ENCODE data around the gene SPATA31E1.
A peak's percentile ranks its signal among the peaks of the same experiment; 100 is the strongest.

Gene SPATA31E1

DNA sequence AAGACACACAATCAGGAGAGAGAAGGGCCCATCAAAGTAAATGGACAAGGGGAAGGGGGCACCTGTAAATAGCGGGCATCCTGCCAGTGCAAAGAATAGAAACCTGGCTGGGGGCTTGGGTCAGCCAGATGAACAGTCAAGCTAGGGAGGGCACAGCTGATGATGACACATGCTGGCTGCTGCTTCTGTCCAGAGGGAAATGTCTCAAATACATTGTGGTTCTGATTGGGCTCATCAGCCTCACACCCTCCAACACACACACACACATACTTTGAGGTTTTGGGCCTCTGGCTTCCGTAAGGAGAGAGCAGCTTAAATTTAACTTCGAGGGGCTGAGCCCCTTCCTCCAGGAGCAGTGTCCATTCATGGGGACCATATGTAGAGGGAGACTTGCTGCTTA is 27.6 kb upstream of the SPATA31E1 start:
- H3K4me3 ChIP-seq (ENCODE audit: low read length) = no peak overlapping the region
- no peak for DNase-seq (ENCODE audit: low read depth)
- TF ChIP-seq, protein P1, sequence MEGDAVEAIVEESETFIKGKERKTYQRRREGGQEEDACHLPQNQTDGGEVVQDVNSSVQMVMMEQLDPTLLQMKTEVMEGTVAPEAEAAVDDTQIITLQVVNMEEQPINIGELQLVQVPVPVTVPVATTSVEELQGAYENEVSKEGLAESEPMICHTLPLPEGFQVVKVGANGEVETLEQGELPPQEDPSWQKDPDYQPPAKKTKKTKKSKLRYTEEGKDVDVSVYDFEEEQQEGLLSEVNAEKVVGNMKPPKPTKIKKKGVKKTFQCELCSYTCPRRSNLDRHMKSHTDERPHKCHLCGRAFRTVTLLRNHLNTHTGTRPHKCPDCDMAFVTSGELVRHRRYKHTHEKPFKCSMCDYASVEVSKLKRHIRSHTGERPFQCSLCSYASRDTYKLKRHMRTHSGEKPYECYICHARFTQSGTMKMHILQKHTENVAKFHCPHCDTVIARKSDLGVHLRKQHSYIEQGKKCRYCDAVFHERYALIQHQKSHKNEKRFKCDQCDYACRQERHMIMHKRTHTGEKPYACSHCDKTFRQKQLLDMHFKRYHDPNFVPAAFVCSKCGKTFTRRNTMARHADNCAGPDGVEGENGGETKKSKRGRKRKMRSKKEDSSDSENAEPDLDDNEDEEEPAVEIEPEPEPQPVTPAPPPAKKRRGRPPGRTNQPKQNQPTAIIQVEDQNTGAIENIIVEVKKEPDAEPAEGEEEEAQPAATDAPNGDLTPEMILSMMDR (IDR thresholded peaks at IDR 0.05; ENCODE audit: insufficient read depth, low read depth, low read length, missing control alignments) = no peak

DNA sequence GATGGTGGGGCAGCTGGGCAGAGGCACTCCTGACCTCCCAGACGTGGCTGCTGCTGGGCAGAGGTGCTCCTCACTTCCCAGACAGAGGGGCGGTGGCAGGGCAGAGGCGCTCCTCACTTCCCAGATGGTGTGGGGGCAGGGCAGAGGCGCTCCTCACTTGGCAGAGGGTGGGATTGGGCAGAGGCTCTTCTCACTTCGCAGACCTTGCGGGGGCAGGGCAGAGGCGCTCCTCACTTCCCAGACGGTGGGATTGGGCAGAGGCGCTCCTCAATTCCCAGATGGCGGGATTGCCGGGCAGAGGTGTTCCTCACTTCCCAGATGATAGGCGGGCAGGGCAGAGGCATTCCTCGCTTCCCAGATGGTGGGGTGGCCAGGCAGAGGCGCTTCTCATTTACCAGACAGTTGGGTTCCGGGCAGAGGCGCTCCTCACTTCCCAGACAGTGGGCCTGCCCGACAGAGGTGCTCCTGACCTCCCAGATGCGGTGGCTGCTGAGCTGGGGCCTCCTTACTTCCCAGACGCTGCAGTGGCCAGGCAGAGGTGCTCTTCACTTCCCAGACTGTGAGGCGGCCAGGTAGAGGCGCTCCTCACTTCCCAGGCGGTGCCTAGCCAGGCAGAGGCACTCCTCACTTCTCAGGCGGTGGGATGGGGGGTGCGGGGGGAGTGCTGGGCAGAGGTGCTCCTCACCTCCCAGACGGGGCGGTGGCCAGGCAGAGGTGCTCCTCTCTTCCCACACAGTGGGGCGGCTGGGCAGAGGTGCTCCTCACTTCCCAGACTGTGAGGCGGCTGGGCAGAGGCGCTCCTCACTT is 25.3 kb upstream of the SPATA31E1 start:
- TF ChIP-seq, protein P1 (IDR thresholded peaks at IDR 0.05; ENCODE audit: insufficient read depth, low read depth, low read length, missing control alignments) = no peak
- no peak for DNase-seq (ENCODE audit: low read depth)
- no peak overlapping the region for H3K4me3 ChIP-seq (ENCODE audit: low read length)

DNA sequence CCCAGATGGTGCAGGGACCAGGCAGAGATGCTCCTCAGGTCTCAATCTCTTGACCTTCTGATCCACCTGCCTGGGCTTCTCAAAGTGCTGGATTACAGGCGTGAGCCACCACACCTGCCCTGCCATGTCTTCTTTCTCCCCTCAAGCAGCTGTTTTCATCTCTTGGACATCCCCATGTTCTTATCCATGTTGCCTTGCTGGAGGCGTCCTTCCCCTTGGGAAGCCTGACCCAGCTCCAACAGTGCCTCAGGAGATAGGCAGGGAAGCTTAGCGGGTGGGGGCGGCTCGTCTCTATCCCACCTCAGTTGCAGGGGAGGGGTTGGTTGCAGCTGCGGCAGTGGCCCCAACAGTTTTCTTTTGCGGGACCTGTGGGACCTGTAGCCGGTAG is 24.7 kb upstream of the SPATA31E1 start:
- TF ChIP-seq, protein P1 (IDR thresholded peaks at IDR 0.05; ENCODE audit: insufficient read depth, low read depth, low read length, missing control alignments) = no peak
- DNase-seq (ENCODE audit: low read depth) = no peak

DNA sequence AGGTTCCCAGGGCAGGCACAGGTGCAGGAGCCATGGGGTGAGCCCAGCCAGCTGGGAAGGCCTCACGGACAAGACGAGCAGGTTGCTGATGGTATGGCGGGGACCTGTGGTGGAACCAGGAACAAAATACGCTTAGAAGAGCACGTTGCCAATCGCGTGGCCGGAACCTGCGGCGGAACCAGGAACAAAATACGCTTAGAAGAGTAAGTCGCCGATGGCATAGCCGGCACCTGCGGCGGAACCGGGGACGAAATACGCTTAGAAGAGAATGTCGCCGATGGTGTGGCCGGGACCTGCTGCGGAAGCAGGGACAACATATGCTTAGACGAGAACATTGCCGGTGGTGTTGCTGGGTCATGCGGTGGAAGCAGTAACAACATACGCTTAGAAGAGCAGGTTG is 23.5 kb upstream of the SPATA31E1 start:
- no peak for DNase-seq (ENCODE audit: low read depth)
- H3K4me3 ChIP-seq (ENCODE audit: low read length) = no peak overlapping the region
- TF ChIP-seq, protein P1 (IDR thresholded peaks at IDR 0.05; ENCODE audit: insufficient read depth, low read depth, low read length, missing control alignments) = no peak

More for the DNA sequence above, 24.7 kb upstream of the SPATA31E1 start:
- H3K4me3 ChIP-seq (ENCODE audit: low read length) = no peak overlapping the region

DNA sequence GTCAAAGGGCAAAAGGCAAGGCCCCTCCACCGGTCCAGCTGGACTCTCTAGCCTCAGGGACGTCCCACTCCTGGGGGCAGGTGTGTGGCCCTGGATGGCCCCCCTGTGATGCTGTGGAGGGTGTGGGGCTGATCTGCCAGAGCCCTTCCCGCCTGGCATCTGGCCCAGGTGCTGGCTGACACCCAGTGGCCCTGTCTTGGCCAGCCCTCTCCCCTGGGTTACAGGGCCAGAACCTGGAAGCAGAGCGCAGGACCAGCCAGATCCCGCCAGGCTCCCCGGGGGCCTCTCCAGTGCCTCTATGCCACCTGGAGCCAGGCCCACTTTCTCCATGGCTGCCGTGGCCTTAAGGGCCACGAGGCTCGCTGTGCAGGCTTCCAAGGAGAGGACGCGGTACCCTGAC is 22.9 kb upstream of the SPATA31E1 start:
- TF ChIP-seq, protein P1 (IDR thresholded peaks at IDR 0.05; ENCODE audit: insufficient read depth, low read depth, low read length, missing control alignments) = no peak
- DNase-seq (ENCODE audit: low read depth) = no peak
- no peak overlapping the region for H3K4me3 ChIP-seq (ENCODE audit: low read length)

DNA sequence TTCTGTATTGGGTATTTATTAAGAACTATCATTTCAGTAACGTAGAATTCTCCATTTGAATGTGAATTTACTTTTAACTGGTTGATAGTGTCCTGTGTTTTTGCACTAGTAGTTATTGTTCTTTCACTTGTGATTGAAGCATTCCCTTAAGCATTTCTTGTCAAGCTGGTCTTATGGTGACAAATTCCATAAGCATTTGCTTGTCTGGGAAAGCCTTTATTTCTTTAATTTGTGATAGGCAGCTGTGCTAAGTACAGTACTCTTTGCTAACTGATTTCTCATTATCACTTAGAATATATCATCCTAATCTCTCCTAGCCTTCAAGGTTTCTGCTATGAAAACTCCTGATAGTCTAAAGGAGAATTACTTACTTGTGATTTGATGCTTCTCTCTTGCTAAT is 21.3 kb upstream of the SPATA31E1 start:
- TF ChIP-seq, protein P1 (IDR thresholded peaks at IDR 0.05; ENCODE audit: insufficient read depth, low read depth, low read length, missing control alignments) = no peak
- DNase-seq (ENCODE audit: low read depth) = peak; percentile 16
- H3K4me3 ChIP-seq (ENCODE audit: low read length) = no peak overlapping the region

Data from epithelial cell of esophagus (primary cell).